ENCODE measurements around the gene SUPT20HL1. TPM values are rescaled to one million over a fixed set of nuclear protein-coding genes. Genes with fewer than 3 reads are reported as not detected.
"Not testable (repeated sequence)": the region's sequence is repeated elsewhere in the genome, so short reads cannot be mapped to it uniquely, and the experiment has no call there.

The SUPT20HL1 gene
- total RNA-seq, 4 donors from 2014 or later, result 0.54 TPM; not detected in 3

DNA sequence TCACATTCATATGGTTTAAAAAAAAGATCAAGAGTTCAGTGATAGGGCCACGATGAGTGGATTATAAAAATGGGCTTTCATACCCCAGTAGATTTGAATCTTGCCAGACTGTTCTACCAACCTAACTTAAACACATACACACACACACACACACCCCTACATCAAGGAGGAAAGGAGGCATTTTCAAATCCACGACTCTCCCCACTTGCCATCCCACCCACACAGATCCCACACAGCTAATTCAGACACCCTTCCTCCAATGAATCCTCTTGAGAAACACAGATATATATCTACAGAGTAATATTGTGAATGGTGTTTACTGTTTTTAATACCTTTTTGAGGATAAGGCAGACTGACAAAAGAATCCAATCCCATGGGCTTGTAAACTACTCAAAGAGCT, 16.8 kb downstream of the SUPT20HL1 start:
- H3K9me3 ChIP-seq, result no peaks in the 10 kb centered on the region
- no peaks in the 10 kb centered on the region for H3K36me3 ChIP-seq
- no peaks in the 10 kb centered on the region for H3K27me3 ChIP-seq
- no peak for TF ChIP-seq POLR2A (IDR thresholded peaks at IDR 0.05)
- TF ChIP-seq CTCF (IDR thresholded peaks at IDR 0.05), result no peak
- H3K27ac ChIP-seq, result no peak overlapping the region
- H3K4me3 ChIP-seq, result no peak overlapping the region
- no peak for DNase-seq
- no peaks in the 10 kb centered on the region for H3K4me1 ChIP-seq

DNA sequence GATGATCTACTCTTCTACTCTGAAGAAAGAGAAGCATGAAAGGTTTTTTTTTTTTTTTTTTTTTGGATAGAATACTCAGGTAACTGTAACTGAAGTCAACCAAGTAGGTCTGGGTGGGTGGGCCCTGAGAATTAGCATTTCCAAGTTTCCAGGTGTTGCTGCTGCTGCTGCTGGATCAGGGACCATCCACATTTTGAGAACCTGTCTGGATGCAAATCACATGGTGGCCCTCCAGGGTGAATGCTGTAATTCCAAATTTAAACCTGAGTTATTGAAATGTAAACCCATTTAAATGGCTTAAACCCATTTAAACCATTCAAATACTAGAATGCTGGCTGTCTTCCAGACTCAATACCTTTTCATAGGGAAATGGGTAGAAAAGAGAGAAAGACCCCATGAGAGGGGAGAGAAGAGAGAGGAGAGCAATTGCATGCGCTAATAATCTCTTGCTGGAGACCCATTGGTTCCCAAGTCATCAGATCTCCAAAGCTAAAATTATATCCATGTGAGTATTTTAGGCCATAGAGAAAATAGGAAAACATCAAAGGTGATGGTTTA, 17.6 kb downstream of the SUPT20HL1 start:
- Histone ChIP-seq H3K27ac (no peak overlapping the region), H3K4me3 (no peak overlapping the region), H3K4me1 (no peaks in the 10 kb centered on the region), H3K36me3 (no peaks in the 10 kb centered on the region), H3K27me3 (no peaks in the 10 kb centered on the region), H3K9me3 (no peaks in the 10 kb centered on the region)
- TF ChIP-seq POLR2A (IDR thresholded peaks at IDR 0.05), result no peak
- no peak for TF ChIP-seq CTCF (IDR thresholded peaks at IDR 0.05)
- no peak for DNase-seq

DNA sequence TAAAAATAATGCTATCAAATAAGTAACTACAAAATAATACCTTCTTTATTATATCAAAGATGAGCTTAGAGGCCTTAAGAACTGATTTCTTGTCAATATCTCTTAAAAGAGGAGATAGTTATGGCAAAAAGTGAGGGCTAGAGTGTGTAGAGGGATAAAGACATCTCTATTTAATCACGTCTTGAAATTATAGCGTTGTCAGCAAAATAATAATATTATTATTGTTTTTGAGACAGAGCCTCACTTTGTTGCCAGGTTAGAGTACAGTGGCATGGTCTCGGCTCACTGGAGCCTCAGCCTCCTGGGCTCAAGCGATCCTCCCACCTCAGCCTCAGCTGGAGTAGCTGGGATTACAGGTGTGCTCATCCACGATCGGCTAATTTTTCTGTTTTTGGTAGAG, 18.3 kb downstream of the SUPT20HL1 start:
- TF ChIP-seq CTCF (IDR thresholded peaks at IDR 0.05), result no peak
- TF ChIP-seq POLR2A (IDR thresholded peaks at IDR 0.05), result no peak
- Histone ChIP-seq H3K36me3 (no peaks in the 10 kb centered on the region), H3K27me3 (no peaks in the 10 kb centered on the region), H3K9me3 (no peaks in the 10 kb centered on the region), H3K27ac (no peak overlapping the region), H3K4me3 (no peak overlapping the region), H3K4me1 (no peaks in the 10 kb centered on the region)
- no peak for DNase-seq

DNA sequence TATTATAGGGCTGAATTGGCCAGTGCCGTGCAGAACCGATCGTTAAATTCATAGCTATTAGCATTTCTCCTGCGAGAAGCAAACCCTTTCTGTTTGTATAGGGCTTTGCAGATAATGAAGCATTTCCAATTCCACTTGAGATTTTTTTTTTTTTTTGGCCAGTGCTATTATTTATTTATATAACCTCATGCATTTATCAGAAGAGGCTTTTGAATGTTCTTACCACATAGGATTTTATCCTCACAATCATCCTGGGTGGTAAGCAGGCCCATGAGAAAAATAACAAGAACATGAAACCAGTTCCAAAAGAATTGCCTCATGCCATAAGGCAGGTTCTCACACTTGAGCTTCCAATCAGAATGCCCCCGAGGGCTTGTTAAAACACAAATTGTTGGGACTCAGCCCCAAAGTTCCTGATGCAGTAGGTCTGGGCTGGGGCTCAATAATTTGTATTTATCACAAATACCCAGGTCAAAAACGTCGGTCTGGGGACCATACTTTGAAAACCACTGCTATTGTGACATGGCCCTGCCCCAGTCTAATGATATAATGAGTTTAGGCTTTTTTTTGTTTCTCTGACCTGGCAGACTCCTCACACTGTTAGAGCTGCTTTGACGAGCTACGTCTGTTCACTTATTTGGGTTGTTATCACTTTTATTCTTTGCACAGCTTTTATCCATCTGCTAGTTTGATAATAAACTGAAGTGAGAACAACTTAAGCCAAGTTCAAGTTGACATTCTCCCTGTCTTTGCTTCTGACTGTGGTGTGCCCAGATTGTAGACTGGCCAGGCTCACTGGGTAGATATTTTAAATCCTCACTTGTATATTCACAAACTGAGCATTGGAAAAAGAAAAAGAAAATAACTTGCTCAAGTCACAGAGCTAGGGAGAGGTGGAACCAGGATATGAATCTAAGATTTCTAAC, 20.1 kb downstream of the SUPT20HL1 start:
- Histone ChIP-seq H3K27ac (no peak overlapping the region), H3K4me1 (no peaks in the 10 kb centered on the region), H3K9me3 (no peaks in the 10 kb centered on the region), H3K4me3 (no peak overlapping the region), H3K36me3 (no peaks in the 10 kb centered on the region), H3K27me3 (no peaks in the 10 kb centered on the region)
- no peak for DNase-seq
- TF ChIP-seq CTCF (IDR thresholded peaks at IDR 0.05) (no peak), POLR2A (IDR thresholded peaks at IDR 0.05) (no peak)

GRCh38 chrX:24382315-24382714, 21.9 kb downstream of the SUPT20HL1 start:
- not testable (repeated sequence) for H3K4me3 ChIP-seq, H3K9me3 ChIP-seq, DNase-seq, H3K27ac ChIP-seq, H3K27me3 ChIP-seq, H3K36me3 ChIP-seq, H3K4me1 ChIP-seq

GRCh38 chrX:24387724-24388123, 27.3 kb downstream of the SUPT20HL1 start:
- Histone ChIP-seq H3K4me1 (no peaks in the 10 kb centered on the region), H3K36me3 (no peaks in the 10 kb centered on the region), H3K27me3 (no peaks in the 10 kb centered on the region), H3K27ac (no peak overlapping the region), H3K4me3 (no peak overlapping the region), H3K9me3 (no peaks in the 10 kb centered on the region)
- TF ChIP-seq CTCF (IDR thresholded peaks at IDR 0.05), result no peak
- TF ChIP-seq POLR2A (IDR thresholded peaks at IDR 0.05), result no peak
- no peak for DNase-seq

Measured in Peyer's patch (tissue), 4 donors.